ENCODE measurements around the gene PHF1. TPM values are rescaled to one million over a fixed set of nuclear protein-coding genes. Genes with fewer than 3 reads are reported as not detected.
"Not testable (repeated sequence)": the region's sequence is repeated elsewhere in the genome, so short reads cannot be mapped to it uniquely, and the experiment has no call there.

PHF1 gene
- 22.9 TPM for total RNA-seq

DNA sequence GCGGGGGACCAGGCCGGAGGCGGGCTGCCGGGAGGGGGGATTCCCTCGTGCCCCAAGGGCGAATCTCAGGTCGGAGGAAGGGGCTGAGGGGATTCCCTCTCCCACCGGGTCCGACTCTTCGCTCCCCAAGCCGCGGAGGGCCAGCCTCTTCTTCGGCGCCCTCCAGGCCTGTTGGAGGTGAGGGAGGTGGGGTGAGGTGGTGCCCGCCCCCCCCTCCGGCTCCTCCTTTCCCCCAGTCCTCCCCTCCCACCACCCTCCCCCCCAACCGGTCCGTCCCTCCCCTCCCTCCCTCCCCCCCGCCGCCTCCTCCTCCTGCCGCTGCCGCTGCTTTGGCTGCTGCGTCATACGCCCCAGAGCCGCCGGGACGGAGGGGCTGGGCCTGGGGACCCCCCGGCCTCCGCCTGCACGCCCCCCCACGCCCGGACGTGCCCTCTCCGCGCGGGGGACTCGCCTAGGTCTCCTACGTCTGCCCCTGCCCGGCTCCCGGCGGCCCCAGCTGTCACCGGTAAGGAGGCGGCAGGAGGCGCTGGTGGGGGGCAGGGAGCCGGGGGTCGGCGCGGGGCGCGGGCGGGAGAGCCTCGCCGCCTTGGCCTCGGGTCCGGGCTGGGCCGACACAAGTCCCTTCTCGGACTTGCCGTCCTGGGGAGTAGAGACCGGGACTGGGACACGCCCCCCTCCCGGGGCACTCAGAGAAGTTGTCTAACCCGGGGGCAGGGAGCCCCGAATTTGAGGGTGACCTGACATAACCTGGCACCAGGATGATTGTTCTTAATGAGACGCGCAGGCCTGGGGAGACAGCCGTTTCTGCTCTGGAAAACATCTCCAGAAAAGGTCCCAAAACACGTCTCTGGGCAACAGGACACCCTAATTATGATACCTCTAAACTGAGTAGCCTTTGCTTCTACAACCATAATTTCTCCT lies at the start of gene PHF1:
Gene PHF1 (plus strand): TSS at position 304 of the 921 bp plus-strand sequence. CDS start 1,250 bp downstream, outside the sequence.
- peak in 1 of 3 donors; percentile 95 for DNase-seq (ENCODE audit: low read depth in 2 of 3, low spot score in 2 of 3)

DNA sequence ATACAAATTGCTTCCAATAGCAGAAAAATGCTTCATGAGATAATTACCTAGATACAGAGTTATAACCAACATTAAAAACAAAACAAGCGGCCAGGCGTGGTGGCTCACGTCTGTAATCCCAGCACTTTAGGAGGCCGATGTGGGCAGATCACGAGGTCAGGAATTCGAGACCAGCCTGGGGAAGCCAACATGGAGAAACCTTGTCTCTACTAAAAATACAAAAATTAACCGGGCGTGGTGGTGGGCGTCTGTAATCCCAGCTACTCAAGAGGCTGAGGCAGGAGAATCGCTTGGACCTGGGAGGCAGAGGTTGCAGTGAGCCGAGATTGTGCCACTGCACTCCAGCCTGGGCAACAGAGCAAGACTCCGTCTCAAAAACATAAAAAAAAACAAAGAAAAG lies 47.3 kb upstream of the PHF1 start:
- not testable (repeated sequence) for DNase-seq (ENCODE audit: low read depth in 2 of 3, low spot score in 2 of 3)

DNA sequence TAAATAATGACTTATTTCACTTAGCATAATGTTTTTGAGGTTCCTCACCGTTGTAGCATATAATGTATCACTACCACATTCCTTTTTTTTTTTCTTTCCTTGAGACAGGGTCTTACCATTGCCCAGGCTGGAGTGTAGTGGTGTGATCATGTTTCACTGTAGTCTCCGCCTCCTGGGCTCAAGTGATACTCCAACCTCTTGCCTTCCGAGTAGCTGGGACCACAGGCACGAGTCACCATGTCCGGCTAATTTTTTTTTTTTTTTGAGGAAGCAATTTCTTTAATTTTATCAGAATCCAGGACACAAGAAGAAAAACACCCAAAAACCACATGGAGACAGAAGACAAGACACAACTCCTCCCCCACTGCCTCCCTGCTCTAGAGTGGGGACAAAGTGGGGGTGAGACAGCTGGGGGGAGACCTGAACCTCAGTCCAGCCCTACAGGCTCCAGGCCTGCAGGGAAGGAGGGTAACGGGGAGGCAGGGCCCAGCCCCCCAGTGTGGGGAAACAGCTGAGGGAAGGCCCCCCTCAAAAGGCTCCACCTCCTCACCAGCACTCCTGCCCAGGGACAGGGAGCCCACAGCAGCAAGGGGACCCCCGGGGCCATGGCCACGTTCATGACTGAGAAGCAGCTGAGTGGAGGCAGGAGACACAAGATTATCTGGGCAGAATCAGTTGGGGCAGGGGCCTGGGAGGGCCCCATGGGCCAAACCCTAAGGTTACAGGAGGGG lies 46.2 kb upstream of the PHF1 start:
- peak in 2 of 3 donors; percentile 59 to 68 for DNase-seq (ENCODE audit: low read depth in 2 of 3, low spot score in 2 of 3)

DNA sequence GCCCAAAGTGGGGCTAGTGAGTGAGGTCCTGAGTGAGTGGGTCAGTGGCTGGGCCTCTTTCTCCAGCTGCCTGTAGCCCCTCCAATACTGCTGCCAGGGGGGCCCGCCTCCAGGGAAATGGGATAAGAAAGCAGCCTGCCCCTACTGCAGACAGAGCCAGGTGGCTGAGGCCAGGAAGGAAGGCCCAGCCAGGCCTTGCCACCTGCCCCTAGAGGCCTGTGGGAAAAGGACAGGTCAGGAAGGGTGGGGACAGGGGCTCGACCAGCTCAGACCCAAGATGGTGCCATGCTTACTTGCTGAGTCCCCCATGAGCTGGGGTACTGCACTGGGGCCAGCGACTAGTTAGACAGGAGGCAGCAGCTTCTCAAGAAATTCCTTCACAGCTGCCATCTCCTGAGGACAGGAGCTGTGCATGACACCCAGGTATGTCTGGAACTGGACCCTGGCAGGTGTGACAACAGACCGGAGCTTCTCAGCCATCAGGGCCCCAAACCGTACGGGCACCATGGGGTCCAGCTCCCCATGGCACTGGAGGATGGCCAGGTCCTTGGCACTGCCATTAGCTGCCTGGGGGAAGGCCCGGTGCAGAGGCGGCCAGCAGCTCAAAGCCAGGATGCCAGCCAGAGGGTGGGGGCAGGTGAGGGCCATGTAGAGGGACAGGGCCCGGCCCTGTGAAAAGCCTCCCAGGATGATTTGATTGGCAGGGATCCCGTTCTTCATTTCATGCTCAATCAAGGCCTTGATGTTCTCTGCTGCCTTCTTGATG lies 45.4 kb upstream of the PHF1 start:
- not testable (repeated sequence) for DNase-seq (ENCODE audit: low read depth in 2 of 3, low spot score in 2 of 3)

DNA sequence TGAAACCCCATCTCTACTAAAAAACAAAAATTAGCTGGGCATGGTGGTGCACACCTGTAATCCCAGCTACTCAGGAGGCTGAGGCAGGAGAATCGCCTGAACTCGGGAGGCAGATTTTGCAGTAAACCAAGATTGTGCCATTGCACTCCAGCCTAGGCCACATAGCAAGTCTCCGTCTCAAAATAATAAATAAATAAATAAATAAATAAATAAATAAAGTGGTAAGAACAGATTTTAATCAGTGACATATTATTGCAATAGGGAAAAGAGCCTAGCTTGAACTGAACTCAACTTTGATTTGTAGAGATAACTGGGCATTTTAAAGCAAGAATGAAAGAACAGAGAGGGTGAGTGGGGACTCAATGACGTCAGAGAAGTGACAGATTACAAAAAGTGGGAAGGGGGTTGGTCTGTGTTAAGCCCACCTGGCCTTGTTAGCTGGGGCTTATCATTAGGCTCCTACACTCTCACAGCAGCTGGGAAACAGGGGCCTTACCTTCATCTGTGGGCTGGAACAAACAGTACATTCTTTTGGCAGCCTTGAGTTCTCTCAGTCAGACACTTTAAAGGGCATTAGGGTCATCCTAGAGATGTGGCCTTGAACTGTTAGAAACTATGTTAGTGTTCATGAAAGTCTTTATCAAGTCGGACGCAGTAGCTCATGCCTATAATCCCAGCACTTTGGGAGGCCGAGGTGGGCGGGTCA lies 43.7 kb upstream of the PHF1 start:
- no peak for DNase-seq (ENCODE audit: low read depth in 2 of 3, low spot score in 2 of 3)

DNA sequence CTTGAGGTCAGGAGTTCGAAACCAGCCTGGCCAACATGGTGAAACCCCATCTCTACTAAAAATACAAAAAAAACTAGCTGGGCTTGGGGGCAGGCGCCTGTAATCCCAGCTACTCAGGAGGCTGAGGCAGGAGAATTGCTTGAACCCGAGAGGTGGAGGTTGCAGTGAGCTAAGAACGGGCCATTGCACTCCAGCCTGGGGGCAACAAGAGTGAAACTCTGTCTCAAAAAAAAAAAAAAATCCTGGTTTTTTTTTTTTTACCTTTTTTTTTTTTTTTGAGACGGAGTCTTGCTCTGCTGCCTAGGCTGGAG lies 43.1 kb upstream of the PHF1 start:
- not testable (repeated sequence) for DNase-seq (ENCODE audit: low read depth in 2 of 3, low spot score in 2 of 3)

DNA sequence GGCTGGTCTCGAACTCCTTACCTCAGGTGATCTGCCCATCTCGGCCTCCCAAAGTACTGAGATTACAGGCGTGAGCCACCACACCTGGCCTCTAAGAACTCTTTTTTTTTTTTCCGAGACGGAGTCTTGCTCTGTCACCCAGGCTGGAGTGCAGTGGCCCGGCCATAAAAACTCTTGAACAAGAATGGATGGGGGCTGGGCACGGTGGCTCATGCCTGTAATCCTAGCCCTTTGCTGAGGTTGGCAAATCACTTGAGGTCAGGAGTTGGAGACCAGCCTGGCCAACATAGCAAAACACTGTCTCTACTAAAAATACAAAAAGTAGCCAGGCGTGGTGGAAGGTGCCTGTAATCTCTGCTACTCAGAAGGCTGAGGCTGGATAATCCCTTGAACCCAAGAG lies 38.9 kb upstream of the PHF1 start:
- not testable (repeated sequence) for DNase-seq (ENCODE audit: low read depth in 2 of 3, low spot score in 2 of 3)

DNA sequence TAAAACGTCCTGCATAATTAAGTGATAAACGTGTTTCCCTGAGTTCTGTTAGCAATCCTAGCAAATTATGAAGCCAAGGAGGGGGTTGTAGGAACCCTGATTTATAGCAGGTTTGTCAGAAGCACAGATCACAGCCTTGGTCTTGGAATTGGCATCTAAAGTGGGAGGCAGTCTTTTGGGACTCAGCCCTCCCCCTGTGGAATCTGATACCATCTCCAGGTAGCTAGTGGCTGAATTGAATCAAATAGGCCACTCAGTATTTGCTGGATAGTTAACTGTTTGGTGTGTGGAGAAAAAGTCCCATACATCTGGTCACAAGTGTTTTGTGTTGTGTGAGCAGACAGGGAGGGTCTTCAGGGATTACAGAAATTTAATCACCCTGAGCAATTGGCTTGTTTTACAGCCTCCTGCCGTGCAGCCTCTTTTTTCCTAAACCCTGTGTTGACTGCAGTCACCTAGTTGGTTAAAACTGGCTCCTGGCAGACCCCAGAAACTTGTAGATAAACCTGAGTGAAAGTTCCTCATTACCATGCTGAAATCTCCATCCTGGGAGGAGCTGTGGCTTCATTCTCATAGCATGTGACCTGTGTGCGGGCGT lies 38.2 kb upstream of the PHF1 start:
- DNase-seq (ENCODE audit: low read depth in 2 of 3, low spot score in 2 of 3): no peak

DNA sequence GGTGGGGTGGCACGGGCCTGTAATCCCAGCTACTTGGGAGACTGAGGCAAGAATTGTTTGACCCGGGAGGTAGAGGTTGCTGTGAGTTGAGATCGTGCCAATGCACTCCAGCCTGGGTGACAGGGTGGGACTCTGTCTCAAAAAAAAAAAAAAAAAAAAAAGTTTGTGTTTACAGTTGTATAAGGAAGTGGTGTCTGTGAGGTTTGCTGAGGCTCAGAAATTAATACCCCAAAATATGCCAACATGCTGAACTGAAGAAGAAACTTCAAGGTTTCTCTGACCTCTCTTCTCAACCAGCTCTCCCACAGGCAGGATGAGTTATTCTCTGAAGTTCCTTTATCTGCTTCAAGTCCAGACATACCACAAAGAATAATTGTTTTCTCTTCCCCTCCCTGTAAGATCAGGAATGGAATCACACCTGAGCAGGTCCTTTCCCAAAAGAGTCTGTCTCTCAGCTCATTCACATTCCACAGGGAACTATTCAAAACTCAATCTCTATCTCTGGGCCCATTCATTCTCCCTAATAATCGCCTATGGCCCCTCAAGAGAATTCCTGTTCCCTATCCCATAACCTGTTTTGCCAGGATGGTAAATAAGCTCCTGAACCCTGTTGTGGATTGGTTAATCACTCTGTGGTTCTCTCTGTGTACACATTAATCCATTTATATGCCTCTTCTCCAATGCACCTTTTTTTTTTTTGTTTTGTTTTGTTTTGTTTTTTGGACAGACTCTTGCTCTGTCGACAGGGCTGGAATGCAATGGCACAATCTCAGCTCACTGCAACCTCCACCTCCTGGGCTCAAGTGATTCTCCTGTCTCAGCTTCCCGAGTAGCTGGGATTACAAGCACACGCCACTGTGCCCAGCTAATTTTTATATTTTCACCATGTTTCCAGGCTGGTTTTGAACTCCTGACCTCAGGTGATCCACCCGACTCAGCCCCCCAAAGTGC lies 36.6 kb upstream of the PHF1 start:
- DNase-seq (ENCODE audit: low read depth in 2 of 3, low spot score in 2 of 3): no peak

DNA sequence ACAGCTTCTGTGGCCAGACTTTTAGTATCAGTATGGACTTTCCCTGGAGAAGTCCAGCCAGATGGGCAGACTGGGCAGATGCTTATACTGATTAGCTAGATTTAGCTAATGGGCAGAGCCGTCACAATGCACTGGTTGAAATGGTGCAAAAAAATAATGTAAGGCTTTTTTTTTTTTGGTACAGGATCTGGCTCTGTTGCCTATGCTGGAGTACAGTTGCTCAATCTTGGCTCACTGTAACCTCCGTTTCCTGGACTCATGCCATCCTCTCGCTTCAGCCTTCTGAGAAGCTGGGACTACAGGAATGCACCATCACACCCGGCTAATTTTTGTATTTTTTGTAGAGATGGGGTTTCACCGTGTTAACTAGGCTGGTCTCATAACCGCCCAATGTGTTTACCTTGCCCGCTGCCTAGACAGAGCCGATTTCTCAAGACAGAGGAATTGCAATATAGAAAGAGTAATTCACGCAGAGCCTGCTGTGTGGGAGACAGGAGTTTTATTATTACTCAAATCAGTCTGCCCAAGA lies 35.6 kb upstream of the PHF1 start:
- peak in 2 of 3 donors; percentile 27 to 58 for DNase-seq (ENCODE audit: low read depth in 2 of 3, low spot score in 2 of 3)

DNA sequence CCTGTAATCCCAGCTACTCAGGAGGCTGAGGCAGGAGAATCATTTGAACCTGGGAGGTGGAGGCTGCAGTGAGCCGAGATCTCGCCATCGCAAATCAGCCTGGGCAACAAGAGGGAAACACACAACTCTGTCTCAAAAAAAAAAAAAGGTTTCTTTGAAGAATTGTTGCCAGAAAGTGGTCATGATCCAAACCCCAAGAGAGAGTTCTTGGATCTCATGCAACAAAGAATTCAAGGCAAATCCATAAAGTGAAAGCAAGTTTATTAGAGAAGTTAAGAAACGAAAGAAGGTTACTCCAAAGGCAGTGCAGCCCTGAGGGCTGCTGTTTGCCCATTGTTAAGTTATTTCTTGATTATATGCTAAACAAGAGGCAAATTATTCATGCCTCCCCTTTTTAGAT lies 33.6 kb upstream of the PHF1 start:
- DNase-seq (ENCODE audit: low read depth in 2 of 3, low spot score in 2 of 3): no peak

DNA sequence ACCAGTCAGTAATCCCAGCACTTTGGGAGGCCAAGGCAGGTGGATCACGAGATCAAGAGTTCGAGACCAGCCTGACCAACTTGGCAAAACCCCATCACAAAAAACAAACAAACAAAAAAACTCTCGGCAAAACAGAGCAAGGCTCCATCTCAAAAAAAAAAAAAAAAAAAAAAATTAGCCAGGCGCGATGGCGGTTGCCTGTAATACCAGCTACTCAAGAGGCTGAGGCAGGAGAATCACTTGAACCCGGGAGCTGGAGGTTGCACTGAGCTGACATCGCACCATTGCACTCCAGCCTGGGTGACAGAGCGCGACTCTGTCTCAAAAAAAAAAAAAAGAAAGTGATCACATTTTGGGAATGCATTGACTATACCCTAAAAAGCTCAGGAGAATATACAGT lies 31.6 kb upstream of the PHF1 start:
- not testable (repeated sequence) for DNase-seq (ENCODE audit: low read depth in 2 of 3, low spot score in 2 of 3)

DNA sequence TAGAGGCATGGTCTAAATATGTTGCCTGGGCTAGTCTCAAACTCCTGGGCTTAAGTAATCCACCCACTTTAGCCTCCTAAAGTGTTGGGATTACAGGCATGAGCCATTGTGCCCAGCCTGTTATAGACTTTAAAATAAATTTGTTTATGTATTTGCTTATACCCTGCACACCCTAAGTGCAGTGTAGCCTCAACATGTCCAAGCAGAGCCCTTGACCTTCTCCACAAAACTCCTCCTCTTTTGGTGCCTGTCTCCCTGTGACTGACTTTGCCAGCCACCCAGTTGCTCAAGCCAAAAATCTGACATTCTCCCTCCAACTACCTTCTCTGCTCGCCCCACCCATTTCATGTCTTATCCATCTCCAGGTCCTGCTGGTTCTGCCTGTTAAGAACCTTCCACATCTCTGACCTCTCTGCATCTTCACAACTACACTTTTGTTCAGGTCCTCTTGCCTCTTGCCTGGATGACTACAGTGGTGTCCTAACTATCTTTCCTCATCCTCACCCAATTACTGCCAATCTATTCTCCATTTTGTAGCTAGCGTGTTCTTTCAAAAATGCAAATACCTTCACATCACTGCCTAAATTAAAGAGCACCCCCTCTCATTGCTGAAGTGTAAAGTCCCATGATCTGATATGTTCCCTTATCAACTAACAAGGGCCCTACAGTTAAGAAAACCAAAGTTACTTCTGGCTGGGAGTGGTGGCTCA lies 30.4 kb upstream of the PHF1 start:
- no peak for DNase-seq (ENCODE audit: low read depth in 2 of 3, low spot score in 2 of 3)

DNA sequence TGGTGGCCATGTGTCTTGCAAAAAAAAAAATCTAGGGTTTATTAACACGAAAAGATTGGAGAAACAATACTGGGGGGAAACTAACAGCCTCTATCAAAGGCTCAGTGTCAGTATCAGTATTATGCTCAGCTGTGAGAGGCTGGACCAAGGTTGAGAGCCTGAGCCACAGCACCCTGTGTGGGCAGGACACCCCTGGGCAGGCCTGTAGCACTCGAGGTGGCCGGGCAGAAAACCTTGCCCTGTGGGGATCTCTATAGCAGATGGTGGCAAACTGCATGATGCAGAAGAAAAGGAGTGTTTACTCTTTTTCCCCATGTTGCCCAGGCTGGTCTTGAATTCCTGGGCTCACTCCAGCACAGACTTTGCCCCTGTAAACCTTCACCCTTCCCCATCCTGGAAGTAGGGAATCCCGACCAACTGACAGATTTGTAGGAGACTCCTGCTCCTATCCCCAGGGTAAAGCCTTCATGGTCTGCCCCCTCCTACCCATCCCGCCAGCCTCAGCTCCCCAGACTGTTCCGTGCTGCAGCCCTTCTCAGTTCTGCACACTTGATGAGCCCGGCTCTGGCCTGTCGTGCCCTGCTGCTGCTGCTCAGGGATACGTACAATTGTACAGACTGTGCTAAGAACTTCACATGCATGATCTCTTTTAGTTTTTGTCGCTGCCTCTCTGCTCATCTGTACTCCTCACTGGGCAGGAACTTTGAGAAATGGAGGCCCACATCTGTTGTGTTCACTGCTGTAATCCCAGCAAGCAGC lies 27.2 kb upstream of the PHF1 start:
- DNase-seq (ENCODE audit: low read depth in 2 of 3, low spot score in 2 of 3): no peak

DNA sequence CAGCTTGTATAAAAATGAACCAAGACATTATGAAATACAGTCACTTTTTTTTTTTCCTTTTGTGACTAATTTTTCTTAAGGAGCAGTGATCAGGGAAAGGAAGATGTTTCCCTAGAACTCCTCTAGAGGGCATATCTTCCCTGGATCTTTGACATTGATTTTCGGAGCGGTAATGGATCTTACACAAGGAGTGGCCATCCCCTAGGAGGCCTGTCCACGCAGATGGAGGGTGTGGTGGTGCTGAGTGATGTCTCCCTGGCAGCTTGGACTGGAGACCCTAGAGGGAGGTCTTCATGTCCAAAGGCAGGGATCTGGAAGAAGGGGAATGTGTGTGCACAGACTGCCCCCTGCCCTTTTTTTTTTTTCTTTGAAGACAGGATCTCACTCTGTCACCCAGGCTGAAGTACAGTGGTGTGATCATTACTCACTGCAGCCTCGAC lies 26.2 kb upstream of the PHF1 start:
- DNase-seq (ENCODE audit: low read depth in 2 of 3, low spot score in 2 of 3): no peak

DNA sequence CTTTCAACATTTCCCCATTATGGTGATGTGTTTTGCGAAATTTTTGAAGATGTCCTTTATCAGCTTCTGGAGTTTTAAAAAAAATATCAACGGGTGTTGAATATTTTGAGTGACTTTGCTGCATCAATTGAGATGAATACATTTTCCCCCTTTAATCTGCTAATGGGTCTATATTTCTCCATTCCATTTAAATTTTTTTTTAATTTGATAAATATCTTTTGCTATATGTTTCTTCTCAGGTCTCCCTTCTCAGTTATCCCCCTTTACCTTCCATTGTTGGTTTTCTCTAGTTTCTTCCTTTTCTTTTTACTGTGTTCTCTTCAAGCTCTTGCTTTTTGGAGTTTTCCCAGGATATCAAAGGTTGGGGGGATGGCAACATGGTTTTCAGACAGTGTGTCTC lies 20.6 kb upstream of the PHF1 start:
- no peak for DNase-seq (ENCODE audit: low read depth in 2 of 3, low spot score in 2 of 3)

DNA sequence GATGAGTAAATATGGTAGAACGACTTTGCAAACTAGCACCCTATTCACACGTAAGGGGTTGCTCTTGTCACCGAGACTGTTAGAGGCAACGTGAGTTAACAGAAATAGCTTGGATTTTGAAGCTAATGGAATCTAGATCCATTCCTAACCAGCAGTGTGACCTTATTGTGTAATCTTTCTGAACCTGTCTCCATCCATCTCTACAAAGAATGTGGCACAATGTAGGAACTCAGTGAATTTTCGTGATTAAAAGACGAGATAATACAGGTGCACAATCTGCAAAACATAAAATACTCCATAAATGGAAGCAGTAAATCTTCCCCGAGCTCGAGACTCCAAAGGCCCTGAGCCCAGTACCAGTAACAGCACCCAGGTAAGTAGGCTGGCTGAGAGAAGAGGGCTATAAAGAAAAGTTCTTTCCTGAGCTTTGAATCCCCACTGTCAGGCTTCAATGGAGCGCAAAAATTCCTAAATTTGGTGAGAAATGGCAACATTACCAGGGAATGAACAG lies 20.0 kb upstream of the PHF1 start:
- no peak for DNase-seq (ENCODE audit: low read depth in 2 of 3, low spot score in 2 of 3)

Measured in hematopoietic multipotent progenitor cell (in vitro differentiated cells).